HAP-1 (cell line): ENCODE measurements around the gene MS4A6A.
"Not testable (repeated sequence)": the region's sequence is repeated elsewhere in the genome, so short reads cannot be mapped to it uniquely, and the experiment has no call there.

Experiments used
- DNase-seq, 2 experiments: peaks; one replicate each; pipeline ENCODE4 v3.0.0-alpha.2; 2016 to 2020; ENCODE audit warnings: low spot score in 2 of 2
- H3K27me3 ChIP-seq: fragments of 250-450 bp; sonication (Bioruptor Pico); 2 replicates; pipeline ENCODE4 v1.5.1; 2020; ENCODE audit warnings: low read depth, mild to moderate bottlenecking, moderate library complexity
- H3K36me3 ChIP-seq: fragments of 250-450 bp; sonication (Bioruptor Pico); replicated peaks from 2 replicates; pipeline ENCODE4 v1.5.1; 2020; ENCODE audit warnings: mild to moderate bottlenecking
- H3K4me1 ChIP-seq: fragments of 250-450 bp; sonication (Bioruptor Pico); 2 replicates; pipeline ENCODE4 v1.5.1; 2020; ENCODE audit warnings: mild to moderate bottlenecking
- H3K4me3 ChIP-seq: fragments of 250-450 bp; sonication (Bioruptor Pico); 2 replicates; pipeline ENCODE4 v1.5.1; 2020; ENCODE audit warnings: mild to moderate bottlenecking, moderate library complexity
- H3K9me3 ChIP-seq: fragments of 250-450 bp; sonication (Bioruptor Pico); 2 replicates; pipeline ENCODE4 v1.5.1; 2020; ENCODE audit warnings: mild to moderate bottlenecking, moderate library complexity
- in situ Hi-C: fragments of 300-500 bp; cut with MboI; formaldehyde crosslinking; loops from 3 replicates; pipeline ENCODE4 v1.14.3; 2020; ENCODE audit warnings: low sequenced_read_pairs, inconsistent platforms, mixed read lengths

The MS4A6A gene, protein sequence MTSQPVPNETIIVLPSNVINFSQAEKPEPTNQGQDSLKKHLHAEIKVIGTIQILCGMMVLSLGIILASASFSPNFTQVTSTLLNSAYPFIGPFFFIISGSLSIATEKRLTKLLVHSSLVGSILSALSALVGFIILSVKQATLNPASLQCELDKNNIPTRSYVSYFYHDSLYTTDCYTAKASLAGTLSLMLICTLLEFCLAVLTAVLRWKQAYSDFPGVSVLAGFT

DNA sequence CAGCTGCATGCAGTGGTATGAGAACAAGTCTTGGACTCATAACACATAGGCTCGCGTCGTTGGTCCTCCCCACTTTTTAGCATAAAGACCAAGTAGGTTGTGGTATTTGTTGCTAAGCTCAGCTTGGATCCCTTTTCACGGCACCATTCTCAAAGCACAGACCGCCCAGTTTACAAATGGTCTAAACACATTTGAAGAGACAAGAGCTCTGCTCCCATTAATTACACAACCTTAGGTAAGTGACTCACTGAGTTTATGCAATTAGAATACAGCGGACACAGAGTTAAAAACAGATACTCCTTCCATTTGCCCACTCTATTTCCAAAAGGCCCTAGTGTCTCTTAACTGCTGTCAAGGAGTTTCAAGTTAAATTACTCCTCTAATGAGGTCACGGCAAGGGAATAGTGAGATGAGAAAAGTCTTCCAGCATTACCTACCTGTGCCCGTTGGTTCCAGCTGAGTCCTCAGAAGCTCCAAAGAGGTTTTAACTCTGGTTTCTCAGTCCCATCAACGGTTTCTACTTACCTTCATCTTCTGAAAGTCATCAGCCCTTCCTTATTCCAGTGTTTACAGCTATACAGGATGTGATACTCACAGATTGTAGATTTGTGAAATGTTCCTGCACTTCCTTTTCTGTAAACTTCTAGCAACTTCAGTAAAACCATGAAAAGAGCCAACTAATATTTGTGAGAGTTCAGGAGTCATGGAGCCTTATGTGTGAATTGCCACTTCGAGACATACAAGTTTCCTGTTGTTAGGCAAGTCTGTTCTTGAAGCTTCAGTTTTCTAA, at the start of gene MS4A6A:
MS4A6A (minus strand) TSS at position 543 of the 790 bp plus-strand sequence. CDS start 1,356 bp downstream, outside the sequence.
- in situ Hi-C loops: no loop called here
- Histone ChIP-seq H3K4me1 (no peaks in the 10 kb centered on the region), H3K36me3 (no peaks in the 10 kb centered on the region), H3K4me3 (no peak within 1 kb of the TSS), H3K27me3 (no peaks in the 10 kb centered on the region), H3K9me3 (no peaks in the 10 kb centered on the region)
- no peak for DNase-seq

DNA sequence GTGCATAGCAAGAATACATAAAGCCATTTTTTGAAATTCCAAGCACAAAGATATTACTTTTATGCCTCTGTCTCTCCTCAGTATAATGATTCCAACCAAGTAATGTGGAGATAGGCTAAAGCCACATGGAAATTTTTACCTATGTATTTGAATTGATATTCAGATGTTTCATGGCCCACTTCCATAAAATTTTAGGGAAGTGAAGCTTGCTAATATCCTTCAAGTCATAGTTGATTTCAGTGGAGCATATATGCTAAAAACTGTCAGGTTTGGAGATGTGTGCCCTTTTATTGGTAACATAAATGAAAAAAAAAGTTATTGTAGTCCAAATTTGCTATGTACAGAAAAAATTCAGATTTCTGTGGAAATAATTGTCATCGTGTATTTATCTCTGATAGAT, 47.8 kb upstream of the MS4A6A start:
- in situ Hi-C loops: no loop called here
- Histone ChIP-seq H3K36me3 (no peaks in the 10 kb centered on the region), H3K4me1 (no peaks in the 10 kb centered on the region), H3K27me3 (no peaks in the 10 kb centered on the region), H3K9me3 (no peaks in the 10 kb centered on the region), H3K4me3 (no peak overlapping the region)
- DNase-seq: no peak

DNA sequence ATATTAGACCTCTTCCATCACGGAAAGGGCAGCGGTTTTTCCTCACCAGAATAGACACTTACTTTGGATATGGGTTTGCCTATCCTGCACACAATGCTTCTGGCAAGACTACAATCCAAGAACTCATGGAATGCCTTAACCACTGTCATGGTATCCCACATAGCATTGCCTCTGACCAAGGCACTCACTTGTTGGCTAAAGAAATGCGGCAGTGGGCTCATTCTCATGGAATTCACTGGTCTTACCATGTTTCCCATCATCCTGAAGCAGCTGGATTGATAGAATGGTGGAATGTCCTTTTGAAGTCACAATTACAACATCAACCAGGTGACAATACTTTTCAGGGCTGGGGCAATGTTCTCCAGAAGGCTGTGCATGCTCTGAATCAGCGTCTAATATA, 39.3 kb upstream of the MS4A6A start:
- H3K4me1 ChIP-seq: no peaks in the 10 kb centered on the region
- H3K36me3 ChIP-seq: no peaks in the 10 kb centered on the region
- no peak for DNase-seq
- H3K4me3 ChIP-seq: no peak overlapping the region
- in situ Hi-C loops: no loop called here
- no peaks in the 10 kb centered on the region for H3K27me3 ChIP-seq
- H3K9me3 ChIP-seq: no peaks in the 10 kb centered on the region

DNA sequence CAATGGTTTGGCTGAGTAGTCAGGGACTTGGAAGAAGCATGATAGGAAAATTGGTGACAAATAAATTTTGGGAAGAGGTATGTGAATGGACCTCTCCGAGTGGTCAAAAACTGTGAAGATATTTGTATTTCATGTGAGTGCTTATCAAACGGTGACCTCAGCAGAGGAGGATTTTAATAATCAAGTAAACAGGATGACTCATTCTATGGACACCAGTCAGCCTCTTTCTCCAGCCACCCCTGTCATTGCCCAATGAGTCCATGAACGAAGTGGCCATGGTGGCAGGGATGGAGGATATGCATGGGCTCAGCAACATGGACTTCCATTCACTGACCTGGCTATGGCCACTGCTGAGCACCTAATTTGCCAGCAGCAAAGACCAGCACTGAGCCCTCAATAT, 38.8 kb upstream of the MS4A6A start:
- Histone ChIP-seq H3K4me3 (no peak overlapping the region), H3K36me3 (no peaks in the 10 kb centered on the region), H3K9me3 (no peaks in the 10 kb centered on the region), H3K27me3 (no peaks in the 10 kb centered on the region), H3K4me1 (no peaks in the 10 kb centered on the region)
- in situ Hi-C loops: no loop called here
- no peak for DNase-seq

DNA sequence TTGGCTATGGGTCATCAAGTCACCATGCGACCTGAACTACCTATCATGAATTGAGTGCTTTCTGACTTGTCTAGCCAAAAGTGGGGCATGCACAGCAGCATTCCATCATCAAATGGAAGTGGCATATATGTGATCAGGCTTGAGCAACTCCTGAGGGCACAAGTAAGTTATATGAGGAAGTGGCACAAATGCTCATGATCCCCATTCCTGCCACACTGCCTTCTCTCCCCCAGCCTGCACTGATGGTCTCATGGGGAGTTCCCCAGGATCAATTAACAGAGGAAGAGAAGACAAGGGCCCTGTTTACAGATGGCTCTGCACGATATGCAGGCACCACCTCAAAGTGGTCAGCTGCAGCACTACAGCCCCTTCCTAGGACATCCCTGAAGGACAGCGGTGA, 38.3 kb upstream of the MS4A6A start:
- Histone ChIP-seq H3K4me1 (no peaks in the 10 kb centered on the region), H3K4me3 (no peak overlapping the region), H3K9me3 (no peaks in the 10 kb centered on the region), H3K36me3 (no peaks in the 10 kb centered on the region), H3K27me3 (no peaks in the 10 kb centered on the region)
- in situ Hi-C loops: no loop called here
- DNase-seq: no peak

DNA sequence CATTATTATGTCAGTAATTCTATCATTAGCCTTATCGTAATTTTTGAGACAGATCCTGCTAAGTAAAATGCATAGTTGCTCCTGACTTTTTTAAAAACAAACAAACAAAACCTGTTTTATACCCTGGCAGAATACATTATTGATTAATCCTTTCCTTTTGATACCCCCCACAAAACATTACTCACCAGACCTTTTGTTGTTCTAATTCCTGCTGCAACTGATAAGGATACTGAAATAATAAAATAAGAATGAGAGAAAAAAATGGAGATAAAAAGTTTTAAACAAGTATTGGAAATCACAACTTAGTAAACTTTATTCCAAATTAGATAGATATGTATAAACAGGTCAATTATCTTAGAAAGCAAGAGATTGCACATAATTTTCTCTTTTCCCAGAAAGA, 31.5 kb upstream of the MS4A6A start:
- no peak for DNase-seq
- no peaks in the 10 kb centered on the region for H3K27me3 ChIP-seq
- no peaks in the 10 kb centered on the region for H3K9me3 ChIP-seq
- peaks cover under 1% of the 10 kb centered on the region; the same call in 1 of the 2 replicates for H3K4me1 ChIP-seq
- no peaks in the 10 kb centered on the region for H3K36me3 ChIP-seq
- H3K4me3 ChIP-seq: no peak overlapping the region
- in situ Hi-C loops: no loop called here

DNA sequence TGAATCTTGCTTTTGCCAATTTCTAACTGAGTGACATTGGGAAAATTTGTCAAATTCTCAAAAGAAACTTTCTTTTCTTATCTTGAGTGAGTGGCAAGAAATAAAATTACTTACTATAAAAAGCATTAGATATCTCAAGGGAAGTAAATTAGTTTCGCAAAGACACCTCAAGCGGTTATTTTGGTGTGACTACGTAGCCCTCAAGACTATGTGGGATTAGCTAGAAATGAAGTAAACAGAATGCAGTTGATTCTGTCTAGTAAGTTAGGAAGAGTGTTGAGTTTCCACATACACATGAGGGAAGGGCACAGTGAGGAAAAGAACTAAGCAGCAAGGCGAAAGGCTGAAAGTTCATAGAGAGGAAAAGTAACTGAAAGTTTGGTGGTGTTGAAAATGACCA, 28.3 kb upstream of the MS4A6A start:
- H3K36me3 ChIP-seq: no peaks in the 10 kb centered on the region
- DNase-seq: no peak

DNA sequence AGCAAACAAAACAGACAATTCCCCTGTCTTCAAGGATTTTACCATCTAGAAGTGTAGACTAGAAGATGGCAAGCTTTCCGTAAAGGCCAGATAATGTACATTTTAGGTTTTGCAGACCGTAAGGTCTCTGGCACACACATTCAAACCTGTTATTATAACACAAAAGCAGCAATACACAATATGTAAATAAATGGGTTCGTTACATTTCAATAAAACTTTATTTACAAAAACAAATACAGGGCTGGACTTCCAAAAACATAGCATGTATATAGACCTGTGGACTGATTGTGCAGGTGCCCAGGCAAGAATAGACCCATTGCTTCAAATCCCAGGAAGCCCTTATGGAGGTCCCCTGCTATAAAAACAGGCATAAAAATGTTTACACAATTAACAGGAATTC, 27.1 kb upstream of the MS4A6A start:
- Histone ChIP-seq H3K9me3 (no peaks in the 10 kb centered on the region), H3K4me3 (no peak overlapping the region), H3K4me1 (peaks cover 6% of the 10 kb centered on the region), H3K27me3 (no peaks in the 10 kb centered on the region; the same call in 1 of the 2 replicates), H3K36me3 (no peaks in the 10 kb centered on the region)
- no peak for DNase-seq
- in situ Hi-C loops: no loop called here

More for the DNA sequence above, 28.3 kb upstream of the MS4A6A start:
- Histone ChIP-seq H3K27me3 (no peaks in the 10 kb centered on the region), H3K4me1 (peaks cover 6% of the 10 kb centered on the region), H3K4me3 (no peak overlapping the region), H3K9me3 (no peaks in the 10 kb centered on the region)
- in situ Hi-C loops: no loop called here

DNA sequence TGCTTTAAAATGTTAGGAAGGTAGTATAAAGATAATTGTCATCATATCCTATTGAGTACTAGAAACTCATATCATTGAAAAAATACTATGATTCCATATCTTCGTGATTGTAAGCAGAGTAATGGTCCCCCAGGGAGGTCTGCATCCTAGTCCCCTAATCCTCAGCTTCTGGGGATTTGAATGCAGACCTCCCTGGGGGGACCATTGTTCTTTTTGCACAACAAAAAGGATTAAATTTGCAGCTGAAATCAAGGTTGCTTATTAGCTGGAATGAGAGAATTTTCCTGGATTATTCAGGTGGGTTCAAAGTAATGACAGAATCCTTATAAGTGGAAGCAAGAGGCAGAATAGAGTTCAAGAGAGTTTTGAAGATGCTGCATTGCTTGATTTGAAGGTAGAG, 26.1 kb upstream of the MS4A6A start:
- Histone ChIP-seq H3K27me3 (no peaks in the 10 kb centered on the region; the same call in 1 of the 2 replicates), H3K36me3 (no peaks in the 10 kb centered on the region), H3K4me1 (peaks cover 6% of the 10 kb centered on the region), H3K9me3 (no peaks in the 10 kb centered on the region), H3K4me3 (no peak overlapping the region)
- DNase-seq: peak; percentile 59 to 70
- in situ Hi-C loops: no loop called here

DNA sequence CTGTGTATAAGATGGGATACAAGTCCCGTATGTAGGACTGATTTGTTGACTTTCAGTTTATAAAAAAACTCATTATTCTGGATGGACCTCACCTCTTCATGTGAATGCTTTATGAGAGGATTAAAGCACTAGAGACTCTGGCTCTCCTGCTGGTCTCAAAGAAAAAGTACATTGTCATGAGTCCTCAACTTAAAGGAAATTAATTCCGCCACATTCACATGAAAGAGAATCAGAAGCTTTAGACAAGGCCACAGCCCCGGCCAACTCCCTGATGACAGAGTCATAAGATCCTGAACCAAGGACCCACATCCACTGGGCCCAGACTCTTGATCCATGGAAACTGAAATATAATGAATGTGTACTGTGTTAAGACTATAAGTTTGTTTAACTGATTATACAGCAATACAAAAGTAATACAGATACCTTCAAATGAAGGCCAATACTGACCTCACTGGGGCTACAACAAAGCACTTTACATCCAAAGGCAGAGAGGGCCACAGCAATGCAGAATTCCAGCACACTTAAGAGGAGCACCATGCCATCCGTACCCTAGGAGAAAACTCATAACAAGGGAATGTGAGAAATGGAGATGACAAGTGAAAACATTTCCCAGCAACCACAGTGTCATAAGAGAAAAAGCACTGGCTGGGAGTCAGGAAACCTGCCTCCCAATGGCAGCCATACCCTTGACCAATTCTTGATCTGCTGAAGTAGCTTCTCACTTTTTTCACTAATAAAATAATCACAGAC, 25.4 kb upstream of the MS4A6A start:
- in situ Hi-C loops: no loop called here
- Histone ChIP-seq H3K36me3 (no peaks in the 10 kb centered on the region), H3K9me3 (no peaks in the 10 kb centered on the region), H3K4me3 (no peak overlapping the region), H3K4me1 (peaks cover 6% of the 10 kb centered on the region), H3K27me3 (no peaks in the 10 kb centered on the region; the same call in 1 of the 2 replicates)
- peak; percentile 55 to 79 for DNase-seq

DNA sequence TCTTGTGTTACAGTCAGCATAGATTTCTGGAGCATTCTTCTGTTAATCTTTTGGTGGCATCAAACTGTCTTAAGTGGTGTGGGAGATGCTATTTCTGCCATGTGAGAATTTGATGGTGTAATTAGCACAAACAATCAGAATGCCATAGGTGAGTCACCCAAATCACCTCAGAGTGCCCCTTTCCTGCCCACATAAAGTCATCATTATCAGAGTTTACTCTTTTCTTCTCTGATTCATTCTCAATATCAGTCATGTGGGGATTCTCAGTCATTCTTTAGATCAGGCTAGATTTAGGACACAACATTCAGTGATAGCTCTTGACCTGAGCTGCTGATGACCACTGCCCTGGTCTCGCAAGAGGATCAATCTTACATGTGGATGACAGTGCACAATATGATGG, 23.7 kb upstream of the MS4A6A start:
- H3K27me3 ChIP-seq: no peaks in the 10 kb centered on the region; the same call in 1 of the 2 replicates
- no peak for DNase-seq
- H3K36me3 ChIP-seq: no peaks in the 10 kb centered on the region
- no peak overlapping the region for H3K4me3 ChIP-seq
- peaks cover 6% of the 10 kb centered on the region for H3K4me1 ChIP-seq
- no peaks in the 10 kb centered on the region for H3K9me3 ChIP-seq
- in situ Hi-C loops: no loop called here

DNA sequence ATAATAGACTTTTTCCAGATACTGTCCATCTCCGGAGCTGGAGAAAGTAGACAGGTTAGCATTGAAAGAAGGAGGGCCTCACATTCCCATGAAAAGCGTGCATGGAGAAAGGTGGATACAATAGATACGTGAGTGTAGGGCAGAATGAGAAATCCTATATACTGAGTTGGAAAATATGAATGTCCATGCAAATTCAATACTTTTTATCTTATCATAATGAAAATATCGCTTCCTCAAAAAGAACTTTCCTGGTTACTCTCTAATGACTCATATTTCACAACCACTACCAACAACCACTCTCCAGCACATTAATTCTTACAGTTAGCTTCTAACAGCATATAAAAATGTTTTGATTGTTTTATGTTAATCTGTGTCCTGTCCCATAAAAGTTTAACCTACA, 22.0 kb upstream of the MS4A6A start:
- Histone ChIP-seq H3K27me3 (no peaks in the 10 kb centered on the region; the same call in 1 of the 2 replicates), H3K4me1 (peaks cover 6% of the 10 kb centered on the region), H3K9me3 (no peaks in the 10 kb centered on the region), H3K4me3 (no peak overlapping the region), H3K36me3 (no peaks in the 10 kb centered on the region)
- in situ Hi-C loops: no loop called here
- no peak for DNase-seq

DNA sequence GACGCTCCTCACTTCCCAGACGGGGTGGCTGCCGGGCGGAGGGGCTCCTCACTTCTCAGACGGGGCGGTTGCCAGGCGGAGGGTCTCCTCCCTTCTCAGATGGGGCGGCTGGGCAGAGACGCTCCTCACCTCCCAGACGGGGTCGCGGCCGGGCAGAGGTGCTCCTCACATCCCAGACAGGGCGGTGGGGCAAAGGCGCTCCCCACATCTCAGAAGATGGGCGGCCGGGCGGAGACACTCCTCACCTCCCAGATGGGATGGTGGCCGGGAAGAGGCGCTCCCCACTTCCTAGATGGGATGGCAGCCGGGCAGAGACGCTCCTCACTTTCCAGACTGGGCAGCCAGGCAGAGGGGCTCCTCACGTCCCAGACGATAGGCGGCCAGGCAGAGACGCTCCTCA, 18.5 kb upstream of the MS4A6A start:
- H3K4me1 ChIP-seq, H3K4me3 ChIP-seq, DNase-seq, H3K36me3 ChIP-seq, H3K27me3 ChIP-seq, in situ Hi-C loops, H3K9me3 ChIP-seq: not testable (repeated sequence)

DNA sequence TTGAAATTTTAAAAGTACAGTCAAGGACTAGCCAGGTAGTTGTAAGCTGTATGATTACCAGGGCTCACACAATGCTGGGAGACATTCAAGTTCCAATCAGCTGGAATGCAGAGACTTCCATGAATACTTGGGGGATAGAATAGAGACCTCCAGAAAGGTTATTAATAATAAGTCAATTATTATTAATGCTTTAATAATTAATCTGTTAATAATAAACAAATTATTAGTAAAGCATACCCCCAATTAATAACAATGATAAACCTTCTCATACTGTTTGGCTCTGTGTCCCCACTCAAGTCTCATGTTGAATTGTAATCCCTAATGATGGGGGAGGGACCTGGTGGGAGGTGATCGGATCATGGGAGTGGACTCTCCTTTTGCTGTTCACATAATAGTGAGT, 14.6 kb upstream of the MS4A6A start:
- peaks cover 7% of the 10 kb centered on the region for H3K4me1 ChIP-seq
- in situ Hi-C loops: no loop called here
- no peaks in the 10 kb centered on the region for H3K27me3 ChIP-seq
- no peaks in the 10 kb centered on the region for H3K9me3 ChIP-seq
- H3K4me3 ChIP-seq: no peak overlapping the region
- no peaks in the 10 kb centered on the region for H3K36me3 ChIP-seq
- DNase-seq: no peak
